ENCODE measurements around the gene CXCR6. TPM values are rescaled to one million over a fixed set of nuclear protein-coding genes. Genes with fewer than 3 reads are reported as not detected.

Gene CXCR6
- total and polyA plus RNA-seq, 2 of the 8 experiments (the other 6 are each of a cell fraction or from before 2014, with no cell fraction given) = not detected

GRCh38 chr3:45911511-45912226 is 31.6 kb upstream of the CXCR6 start (continued):
- TF ChIP-seq BRCA1 (IDR thresholded peaks at IDR 0.05; ENCODE audit: low read depth, low read length) = no peak
- no peak for TF ChIP-seq POLR2AphosphoS5 (IDR thresholded peaks at IDR 0.05; ENCODE audit: low read depth, low read length)
- TF ChIP-seq KDM1A (IDR thresholded peaks at IDR 0.05; ENCODE audit: borderline replicate concordance, low read length) = no peak
- TF ChIP-seq, protein P1, sequence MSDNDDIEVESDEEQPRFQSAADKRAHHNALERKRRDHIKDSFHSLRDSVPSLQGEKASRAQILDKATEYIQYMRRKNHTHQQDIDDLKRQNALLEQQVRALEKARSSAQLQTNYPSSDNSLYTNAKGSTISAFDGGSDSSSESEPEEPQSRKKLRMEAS (IDR thresholded peaks at IDR 0.05) = no peak
- TF ChIP-seq CBX5 (IDR thresholded peaks at IDR 0.05; ENCODE audit: low read depth, low read length) = no peak
